Naive thymus-derived CD8-positive, alpha-beta T cell (primary cell): ENCODE results near the gene EPHA1. TPM values are rescaled to one million over a fixed set of nuclear protein-coding genes. Genes with fewer than 3 reads are reported as not detected.

ENCODE experiments used
- ATAC-seq, 2 donors: fragments of 150-1000 bp; cut with Tn5 transposase in 1 of 2; sonication (Bioruptor Pico), chemical (Tn5 transposase) in 1 of 2; 1 replicate in 1 of 2; 2 replicates in 1 of 2; pipeline ENCODE4 v1.10.0; 2021; ENCODE audit warnings: mild to moderate bottlenecking in 2 of 2, moderate library complexity in 2 of 2
- POLR2A ChIA-PET: fragments of 350-600 bp; sonication (Branson Sonifier 250); formaldehyde crosslinking; loops from one replicate; lab custom pipeline; 2021; ENCODE audit warnings: antibody characterized with exemption; lab: Charles Lee
- DNase-seq, 10 donors: peaks; one replicate each; pipeline versions ENCODE4 v3.0.0 to v3.0.0-alpha.2; 2020 to 2022
- H3K27ac Mint-ChIP-seq, 10 donors: one replicate each; pipeline ENCODE4 v1.8.0; 2020 to 2022; ENCODE audit warnings: mild to moderate bottlenecking in 10 of 10, mixed read lengths in 10 of 10, moderate library complexity in 4 of 10, inconsistent platforms in 1 of 10
- H3K27me3 Mint-ChIP-seq, 5 donors: one replicate each; pipeline ENCODE4 v1.8.0; 2021 to 2022; ENCODE audit warnings: mixed read lengths in 5 of 5
- H3K36me3 Mint-ChIP-seq, 3 donors: one replicate each; pipeline ENCODE4 v1.8.0; 2020 to 2022; ENCODE audit warnings: mixed read lengths in 3 of 3, mild to moderate bottlenecking in 2 of 3, inconsistent platforms in 1 of 3
- H3K4me1 Mint-ChIP-seq, 4 donors: one replicate each; pipeline ENCODE4 v1.8.0; 2021 to 2022; ENCODE audit warnings: mixed read lengths in 4 of 4
- H3K4me3 Mint-ChIP-seq, 10 donors: one replicate each; pipeline ENCODE4 v1.8.0; 2020 to 2022; ENCODE audit warnings: mild to moderate bottlenecking in 10 of 10, mixed read lengths in 10 of 10, moderate library complexity in 6 of 10, inconsistent platforms in 1 of 10
- H3K9me3 Mint-ChIP-seq, 9 donors: one replicate each; pipeline ENCODE4 v1.8.0; 2020 to 2022; ENCODE audit warnings: mixed read lengths in 9 of 9, mild to moderate bottlenecking in 3 of 9, inconsistent platforms in 1 of 9, moderate library complexity in 1 of 9
- polyA plus RNA-seq, 3 donors: library from polyadenylated mRNA; unstranded; fragments of 300-500 nt; fragmentation: Illumina TruSeq; gene quantifications; one replicate each; pipeline ENCODE4 v1.2.3, GENCODE V29; 2021
- total RNA-seq, 8 experiments: library from RNA in 2 of 8; stranded (reverse) in 2 of 8; gene quantifications; one replicate each; pipeline ENCODE4 v1.2.3 and lab custom pipeline; 2021 to 2026

EPHA1 gene
- total and polyA plus RNA-seq, 5 experiments from 2014 or later, result 10.1 to 44.9 (median 37.1) TPM

GRCh38 chr7:143444785-143445184 is 36.1 kb upstream of the EPHA1 start:
- no peak overlapping the region for H3K27ac Mint-ChIP-seq
- POLR2A ChIA-PET, result no interaction called here

GRCh38 chr7:143444063-143444782 is 35.6 kb upstream of the EPHA1 start:
- DNase-seq (no peak), ATAC-seq (no peak)
- Mint-ChIP-seq H3K36me3 (peaks cover 0 to 20% (median 4%) of the 10 kb centered on the region in 3 donors), H3K9me3 (no peaks in the 10 kb centered on the region), H3K4me3 (no peak overlapping the region), H3K4me1 (peaks cover 0 to 15% (median 9%) of the 10 kb centered on the region in 4 donors), H3K27ac (no peak overlapping the region), H3K27me3 (no peaks in the 10 kb centered on the region)
- POLR2A ChIA-PET, result no interaction called here

More at GRCh38 chr7:143444785-143445184, 36.1 kb upstream of the EPHA1 start:
- Mint-ChIP-seq H3K27me3 (no peaks in the 10 kb centered on the region), H3K4me3 (no peak overlapping the region), H3K36me3 (peaks cover 0 to 19% (median 4%) of the 10 kb centered on the region in 3 donors), H3K4me1 (peaks cover 0 to 10% (median 7%) of the 10 kb centered on the region in 4 donors), H3K9me3 (no peaks in the 10 kb centered on the region)
- ATAC-seq (no peak), DNase-seq (no peak)

- Mint-ChIP-seq H3K9me3 (no peaks in the 10 kb centered on the region), H3K27ac (peak within 1 kb of the TSS in 1 of 10 donors; percentile 11), H3K36me3 (peaks cover 5 to 27% (median 5%) of the 10 kb centered on the region in 3 donors), H3K27me3 (no peaks in the 10 kb centered on the region), H3K4me1 (peaks cover 2 to 22% (median 14%) of the 10 kb centered on the region in 4 donors), H3K4me3 (no peak within 1 kb of the TSS)
- POLR2A ChIA-PET, result no interaction called here
- no peak for DNase-seq
- no peak for ATAC-seq
Observed at GRCh38 chr7:143443153-143443552, 34.5 kb upstream of the EPHA1 start, which contains the start of gene TAS2R60. TSS of gene TAS2R60 (plus strand) at chr7:143443453. CDS start at chr7:143443453, 0 bp downstream.

- H3K27me3 Mint-ChIP-seq, result peaks cover 0 to 2% (median 0%) of the 10 kb centered on the region in 5 donors
- ATAC-seq (no peak), DNase-seq (no peak)
- H3K9me3 Mint-ChIP-seq, result no peaks in the 10 kb centered on the region
- peak overlapping the region in 1 of 10 donors; percentile 28 for H3K27ac Mint-ChIP-seq
- peaks cover 21 to 46% (median 30%) of the 10 kb centered on the region in 4 donors for H3K4me1 Mint-ChIP-seq
- H3K36me3 Mint-ChIP-seq, result peaks cover 5 to 39% (median 10%) of the 10 kb centered on the region in 3 donors
- POLR2A ChIA-PET, result no interaction called here
- no peak overlapping the region for H3K4me3 Mint-ChIP-seq
Observed at GRCh38 chr7:143439866-143440265, 31.2 kb upstream of the EPHA1 start.

GRCh38 chr7:143437578-143437977 is 28.9 kb upstream of the EPHA1 start:
- H3K36me3 Mint-ChIP-seq, result peaks cover 13 to 51% (median 14%) of the 10 kb centered on the region in 3 donors
- ATAC-seq, result peak; percentile 27 to 33
- peaks cover 0 to 2% (median 0%) of the 10 kb centered on the region in 5 donors for H3K27me3 Mint-ChIP-seq
- H3K4me3 Mint-ChIP-seq, result peak overlapping the region in 3 of 10 donors; percentile 1 to 60 (median 7)
- H3K4me1 Mint-ChIP-seq, result peaks cover 21 to 46% (median 28%) of the 10 kb centered on the region in 4 donors
- POLR2A ChIA-PET, result no interaction called here
- no peaks in the 10 kb centered on the region for H3K9me3 Mint-ChIP-seq
- H3K27ac Mint-ChIP-seq, result peak overlapping the region in 9 of 10 donors; percentile 22 to 87 (median 76)
- no peak for DNase-seq

GRCh38 chr7:143436325-143436946 is 27.8 kb upstream of the EPHA1 start:
- Mint-ChIP-seq H3K27me3 (peaks cover 0 to 2% (median 0%) of the 10 kb centered on the region in 5 donors), H3K4me1 (peaks cover 21 to 39% (median 29%) of the 10 kb centered on the region in 4 donors), H3K4me3 (no peak overlapping the region)

GRCh38 chr7:143435266-143435665 is 26.6 kb upstream of the EPHA1 start:
- Mint-ChIP-seq H3K4me3 (no peak overlapping the region), H3K27me3 (peaks cover 0 to 2% (median 0%) of the 10 kb centered on the region in 5 donors), H3K27ac (peak overlapping the region in 3 of 10 donors; percentile 4 to 84 (median 54)), H3K9me3 (no peaks in the 10 kb centered on the region), H3K4me1 (peaks cover 21 to 46% (median 28%) of the 10 kb centered on the region in 4 donors), H3K36me3 (peaks cover 14 to 49% (median 15%) of the 10 kb centered on the region in 3 donors)
- ATAC-seq (no peak), DNase-seq (no peak)
- POLR2A ChIA-PET, result no interaction called here

More at GRCh38 chr7:143436325-143436946, 27.8 kb upstream of the EPHA1 start:
- no peaks in the 10 kb centered on the region for H3K9me3 Mint-ChIP-seq
- H3K36me3 Mint-ChIP-seq, result peaks cover 13 to 50% (median 14%) of the 10 kb centered on the region in 3 donors
- ATAC-seq, result no peak
- DNase-seq, result no peak
- POLR2A ChIA-PET, result no interaction called here
- H3K27ac Mint-ChIP-seq, result peak overlapping the region in 5 of 10 donors; percentile 8 to 86 (median 25)

- Mint-ChIP-seq H3K4me1 (peaks cover 20 to 48% (median 26%) of the 10 kb centered on the region in 4 donors), H3K27me3 (peaks cover 0 to 2% (median 0%) of the 10 kb centered on the region in 5 donors), H3K9me3 (no peaks in the 10 kb centered on the region), H3K4me3 (no peak overlapping the region), H3K27ac (no peak overlapping the region), H3K36me3 (peaks cover 14 to 51% (median 15%) of the 10 kb centered on the region in 3 donors)
- no peak for DNase-seq
- ATAC-seq, result no peak
- POLR2A ChIA-PET, result no interaction called here
Observed at GRCh38 chr7:143434660-143435059, 26.0 kb upstream of the EPHA1 start.

- POLR2A ChIA-PET, result no interaction called here
Observed at GRCh38 chr7:143433759-143434158, 25.1 kb upstream of the EPHA1 start.

DNA sequence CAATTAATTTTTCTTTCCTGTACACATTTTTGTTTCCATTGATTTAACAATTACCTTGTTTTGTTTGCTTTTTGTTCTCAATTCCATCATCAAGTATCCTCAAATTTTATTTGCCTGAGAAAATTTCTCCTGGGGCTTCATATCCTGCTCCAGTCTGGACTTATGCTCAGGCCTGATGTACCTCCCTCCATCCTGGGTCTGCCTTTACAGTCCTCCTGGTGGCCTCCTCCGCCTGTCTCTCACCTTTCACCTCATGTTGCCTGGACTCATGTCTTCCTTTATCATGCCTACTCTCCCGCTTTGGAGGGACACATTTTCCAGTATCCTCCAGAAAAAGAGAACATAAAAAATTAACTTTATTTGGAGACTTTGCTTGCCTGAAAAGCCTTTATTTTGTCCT is 22.5 kb upstream of the EPHA1 start:
- ATAC-seq, result no peak
- Mint-ChIP-seq H3K4me3 (no peak overlapping the region), H3K36me3 (peaks cover 9 to 52% (median 14%) of the 10 kb centered on the region in 3 donors)

More at GRCh38 chr7:143433759-143434158, 25.1 kb upstream of the EPHA1 start:
- Mint-ChIP-seq H3K9me3 (no peaks in the 10 kb centered on the region), H3K27ac (no peak overlapping the region), H3K27me3 (peaks cover 0 to 2% (median 0%) of the 10 kb centered on the region in 5 donors), H3K4me3 (no peak overlapping the region), H3K4me1 (peaks cover 18 to 48% (median 25%) of the 10 kb centered on the region in 4 donors), H3K36me3 (peaks cover 12 to 49% (median 15%) of the 10 kb centered on the region in 3 donors)
- no peak for DNase-seq
- no peak for ATAC-seq

DNA sequence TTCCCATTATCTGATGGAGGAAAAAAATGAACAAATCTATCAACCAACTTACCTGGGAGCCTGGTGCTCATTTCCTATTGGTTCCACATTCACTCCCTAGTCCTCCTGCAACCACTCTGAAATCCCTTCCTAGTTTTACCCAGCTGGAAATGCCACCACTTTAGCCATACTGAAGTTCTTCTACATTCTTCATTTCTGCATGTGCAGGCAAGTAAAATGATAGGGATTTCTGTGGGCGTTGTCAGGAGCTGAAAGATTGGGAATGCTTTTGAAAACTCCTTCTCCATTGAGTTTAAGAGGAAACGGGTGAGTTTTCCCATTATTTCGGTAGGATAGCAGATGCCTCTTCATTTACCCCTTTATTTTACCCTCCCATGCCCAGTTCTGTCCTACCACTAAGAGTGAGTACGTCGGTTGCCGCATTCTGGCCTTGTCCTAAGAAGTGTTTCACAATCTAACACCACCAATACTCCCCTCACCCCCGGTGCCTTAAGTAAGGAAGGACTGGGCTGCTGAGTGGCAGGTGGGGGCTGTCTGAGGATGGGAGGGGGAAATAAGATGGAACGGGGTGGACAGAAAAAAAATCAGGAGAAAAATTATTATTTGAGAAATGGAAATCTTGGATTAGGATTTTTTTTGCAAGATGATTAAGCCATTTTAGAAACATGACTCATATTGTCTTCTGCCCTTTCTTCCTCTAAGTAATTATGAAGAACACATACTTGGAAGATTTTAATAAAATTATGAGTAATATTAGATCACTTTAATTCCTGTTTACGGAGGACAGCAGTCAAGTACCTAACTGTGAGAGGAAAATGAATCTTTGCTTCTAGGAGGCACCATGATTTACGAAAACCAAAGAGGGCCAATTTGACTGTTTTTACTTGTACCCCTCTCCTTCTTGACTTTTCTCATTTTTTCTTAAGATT is 21.4 kb upstream of the EPHA1 start:
- peak overlapping the region in 2 of 10 donors; percentile 2 to 81 for H3K27ac Mint-ChIP-seq
- no peak overlapping the region for H3K4me3 Mint-ChIP-seq
- no peaks in the 10 kb centered on the region for H3K27me3 Mint-ChIP-seq
- no peaks in the 10 kb centered on the region for H3K9me3 Mint-ChIP-seq
- ATAC-seq, result no peak
- peaks cover 5 to 28% (median 9%) of the 10 kb centered on the region in 4 donors for H3K4me1 Mint-ChIP-seq
- POLR2A ChIA-PET, result no interaction called here
- DNase-seq, result no peak
- peaks cover 9 to 44% (median 11%) of the 10 kb centered on the region in 3 donors for H3K36me3 Mint-ChIP-seq

More for the DNA sequence above, 22.5 kb upstream of the EPHA1 start:
- Mint-ChIP-seq H3K4me1 (peaks cover 5 to 31% (median 11%) of the 10 kb centered on the region in 4 donors), H3K9me3 (no peaks in the 10 kb centered on the region), H3K27me3 (peaks cover 0 to 2% (median 0%) of the 10 kb centered on the region in 5 donors), H3K27ac (peak overlapping the region in 2 of 10 donors; percentile 9 to 61)
- no peak for DNase-seq
- POLR2A ChIA-PET, result no interaction called here
